GM19240 (cell line): Measurements from ENCODE around the gene BICC1.

Experiments used
- DNase-seq: peaks from one replicate; pipeline ENCODE4 v3.0.0; 2011; ENCODE audit warnings: low spot score; ENCODE audit not compliant: insufficient read length

BICC1 gene

DNA sequence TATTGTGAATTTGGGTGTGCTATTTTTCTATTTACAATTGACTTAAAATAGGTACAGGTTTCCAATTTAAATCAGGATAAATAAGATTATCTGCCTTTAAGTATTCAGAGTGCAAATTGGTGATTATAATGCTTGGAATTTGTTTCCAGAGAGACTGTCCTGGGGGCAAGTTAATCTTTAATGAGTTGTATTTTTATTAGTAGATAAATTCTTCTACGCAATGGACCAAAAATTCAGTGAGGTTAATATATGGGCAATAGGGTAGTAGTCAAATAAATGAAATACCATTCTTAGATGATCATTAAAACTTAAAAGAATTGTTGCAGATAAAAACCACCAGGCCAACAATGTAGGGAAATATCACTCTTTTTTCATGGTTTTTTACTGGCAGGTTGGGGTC is 3.4 kb downstream of the BICC1 start:
- DNase-seq = no peak

DNA sequence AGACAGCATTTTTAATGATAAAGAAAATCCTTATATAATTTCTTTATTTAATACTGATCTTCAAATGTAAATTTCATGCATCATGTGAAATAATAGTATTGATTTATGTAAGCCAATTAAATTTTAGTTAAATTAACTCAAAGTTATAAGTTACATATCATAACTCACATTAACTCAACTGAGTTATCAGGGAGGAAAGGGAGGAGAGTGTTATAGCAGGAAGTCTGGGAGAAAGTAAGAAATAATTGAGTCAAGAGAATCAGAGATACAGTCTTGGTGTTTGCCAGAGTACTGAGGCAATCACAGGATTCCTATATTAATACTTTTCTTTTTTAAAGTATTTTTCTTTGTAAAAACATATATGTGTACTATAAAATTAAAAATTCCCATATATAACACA is 4.0 kb downstream of the BICC1 start:
- DNase-seq = no peak

DNA sequence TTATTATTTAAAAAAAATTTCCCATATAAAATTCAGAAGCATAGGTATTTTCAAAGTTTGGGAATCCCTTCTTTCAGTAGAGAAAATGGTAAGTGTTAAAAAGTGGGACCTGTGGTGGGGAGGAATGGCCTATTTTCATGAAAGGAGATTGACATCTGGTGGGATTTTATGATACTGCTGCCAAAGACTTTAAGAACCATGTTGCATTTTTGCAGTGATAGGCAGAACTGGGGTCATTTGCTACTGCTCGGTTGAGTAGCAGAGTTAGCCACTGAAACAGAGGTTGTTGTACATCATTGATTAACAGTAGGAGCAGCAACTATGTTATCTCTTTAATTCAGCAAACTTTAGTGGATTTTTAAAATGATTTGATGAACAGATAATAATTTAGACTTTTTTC is 4.4 kb downstream of the BICC1 start:
- DNase-seq = no peak

DNA sequence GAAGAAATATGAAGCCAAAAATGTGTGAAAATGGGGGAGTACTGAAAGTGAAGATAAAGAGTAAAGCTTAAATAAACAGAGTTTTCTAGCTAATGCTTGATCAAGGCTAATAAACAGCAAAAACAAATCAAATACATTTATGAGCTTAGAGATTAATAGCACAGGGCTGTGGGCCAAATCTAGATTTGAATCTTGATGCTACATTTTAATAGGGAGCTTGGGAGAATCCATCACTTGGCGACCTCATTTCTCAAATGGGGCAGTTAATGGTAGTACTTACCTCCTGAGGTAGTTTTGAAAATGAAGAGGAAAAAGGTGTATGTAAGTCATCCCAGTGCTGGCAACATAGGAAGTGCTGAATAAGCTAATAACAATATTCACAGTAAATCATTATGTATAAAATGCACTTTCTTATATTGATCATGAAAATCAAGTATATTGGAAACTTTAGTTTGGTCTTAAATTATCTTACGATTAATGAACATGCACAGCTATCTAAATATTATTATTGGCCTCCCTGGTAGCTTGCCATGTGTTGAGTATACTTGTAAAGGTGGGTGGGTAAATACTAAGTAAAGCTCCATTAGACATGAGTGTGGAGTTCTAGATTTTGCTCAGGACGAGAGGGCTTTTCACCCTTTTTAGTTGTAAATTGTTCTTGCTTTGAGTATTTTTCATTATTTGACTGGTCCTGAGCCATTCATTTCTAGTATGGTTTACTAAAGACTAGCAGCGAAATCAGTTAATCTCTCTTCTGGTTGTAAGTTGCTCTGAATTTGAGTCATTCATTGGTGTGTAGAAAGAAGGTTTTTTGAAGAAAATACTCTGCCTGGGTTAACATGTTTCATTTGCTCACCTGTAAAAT is 5.1 kb downstream of the BICC1 start:
- no peak for DNase-seq

DNA sequence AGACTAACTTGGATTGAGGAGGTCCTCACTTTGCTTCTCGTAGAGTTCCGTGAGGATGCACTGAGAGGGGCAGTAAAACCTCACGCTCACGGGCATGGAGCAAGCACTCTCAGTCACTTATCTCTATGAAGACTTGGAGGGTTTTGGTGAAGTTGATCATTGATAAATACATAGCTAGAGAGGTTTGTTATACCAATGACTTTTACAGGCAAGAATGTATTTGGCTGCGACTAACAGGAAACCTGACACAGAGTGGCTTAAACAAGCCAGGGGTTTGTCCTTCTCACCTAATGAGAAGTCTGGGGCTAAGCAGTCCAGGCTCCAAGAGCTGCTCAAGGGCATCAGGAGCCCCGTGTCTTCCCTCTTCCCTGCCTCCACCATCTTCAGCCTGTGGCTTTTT is 6.1 kb downstream of the BICC1 start:
- no peak for DNase-seq

DNA sequence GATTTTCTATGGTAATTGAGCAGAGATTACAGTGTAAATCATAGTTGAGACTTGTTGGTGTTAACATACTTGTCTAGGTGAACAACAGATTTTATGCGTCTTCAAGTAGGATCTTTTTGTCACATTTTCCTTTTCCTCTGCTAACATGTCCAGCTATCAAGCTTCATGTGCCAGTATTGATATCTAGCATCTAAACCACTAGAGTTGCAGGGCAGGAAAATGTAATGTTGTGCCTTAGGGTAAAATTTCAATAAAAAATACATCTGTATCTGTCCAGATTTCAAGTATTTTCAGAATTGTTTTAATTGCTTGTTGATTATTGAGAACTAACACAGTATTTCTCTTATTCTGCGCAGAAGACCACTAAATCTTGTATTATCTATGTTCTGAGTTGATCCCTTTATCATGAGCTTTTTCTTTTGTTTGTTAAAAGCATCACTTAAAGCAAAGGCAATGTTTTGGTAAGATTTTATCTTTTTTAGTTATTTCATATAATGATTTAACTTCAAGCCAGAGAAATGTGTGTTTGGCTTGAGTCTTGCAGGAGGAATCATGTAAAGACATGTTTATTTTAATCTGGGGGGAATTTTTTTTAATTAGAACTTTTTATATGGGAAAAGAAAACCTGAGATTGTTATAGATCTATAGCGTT is 16.5 kb downstream of the BICC1 start:
- no peak for DNase-seq

DNA sequence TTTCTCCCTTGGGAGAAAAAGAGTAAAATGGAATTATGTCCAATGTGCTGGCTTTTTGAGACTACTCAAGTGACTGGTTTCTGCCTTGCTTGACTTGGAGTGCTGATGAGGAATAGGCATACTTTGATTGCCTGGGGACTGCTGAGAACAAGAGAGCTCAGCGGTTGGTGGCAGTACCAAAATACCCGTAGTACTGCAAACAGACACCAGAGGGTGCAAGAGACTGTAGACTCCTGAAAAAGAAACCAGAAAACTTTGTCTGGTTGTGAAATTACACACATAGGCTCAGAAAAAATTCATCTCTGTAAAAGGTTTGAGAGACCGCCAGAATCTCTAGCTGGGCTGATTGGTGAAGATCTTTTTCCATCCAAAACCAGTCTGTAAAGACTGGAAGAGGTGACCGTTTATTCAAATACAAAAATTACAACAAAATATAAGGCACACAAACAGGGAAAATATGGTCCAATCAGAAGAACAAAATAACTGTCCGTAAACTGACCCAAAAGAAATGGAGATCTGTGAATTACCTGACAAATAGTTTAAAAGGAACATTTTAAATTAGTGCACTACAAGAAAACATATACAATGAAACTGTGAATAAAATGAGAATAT is 18.5 kb downstream of the BICC1 start:
- DNase-seq = no peak

DNA sequence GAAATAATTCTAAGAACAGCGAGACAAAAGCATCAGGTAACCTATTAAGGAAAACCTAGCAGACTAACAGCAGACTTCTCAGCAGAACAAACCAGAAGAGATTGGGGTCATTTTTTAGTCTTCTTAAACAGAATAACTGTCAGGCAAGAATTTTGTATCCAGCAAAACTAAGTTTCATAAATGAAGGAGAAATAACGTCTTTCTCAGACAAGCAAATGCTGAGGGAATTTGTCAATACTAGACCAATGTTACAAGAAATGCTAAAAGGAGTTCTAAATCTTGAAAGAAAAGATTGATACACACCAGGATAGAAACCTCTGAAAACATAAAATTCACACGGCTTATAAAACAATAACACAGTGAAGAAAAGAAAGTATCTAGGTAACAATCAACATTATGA is 22.6 kb downstream of the BICC1 start:
- DNase-seq = no peak

DNA sequence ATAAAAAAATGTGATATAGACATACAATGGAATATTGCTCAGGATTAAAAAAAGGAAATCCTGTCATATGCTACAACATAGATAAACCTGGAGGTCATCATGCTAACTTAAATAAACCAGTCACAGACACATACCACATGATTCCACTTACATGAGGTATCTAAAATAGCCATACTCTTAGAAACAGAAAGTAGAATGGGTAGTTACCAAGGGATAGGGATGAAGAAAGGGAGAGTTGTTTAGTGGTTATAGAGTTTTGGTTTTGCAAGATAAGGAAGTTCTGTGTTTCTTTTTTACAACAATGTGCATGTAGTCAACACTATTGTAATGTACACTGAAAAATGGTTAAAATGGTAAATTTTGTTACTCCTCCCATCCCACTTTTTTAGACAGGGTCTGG is 30.5 kb downstream of the BICC1 start:
- no peak for DNase-seq

DNA sequence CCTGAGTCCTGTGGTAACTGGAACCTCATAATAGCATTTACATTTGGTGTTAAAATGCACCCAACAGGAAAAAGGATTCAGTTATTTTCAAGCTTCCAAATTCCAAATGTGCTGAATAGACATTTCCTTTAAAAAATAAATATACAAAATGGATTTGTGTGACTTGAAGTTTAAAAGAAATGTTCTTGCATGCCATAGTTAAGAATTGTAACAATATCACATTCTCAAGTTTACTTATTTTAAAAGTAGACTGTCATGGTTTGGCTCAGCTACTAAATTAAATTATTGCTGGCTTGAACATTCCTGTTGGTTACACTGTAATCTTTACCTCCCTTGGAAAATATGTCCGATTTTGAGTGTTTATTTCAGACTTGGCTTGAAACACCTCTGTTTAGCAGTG is 31.5 kb downstream of the BICC1 start:
- no peak for DNase-seq

DNA sequence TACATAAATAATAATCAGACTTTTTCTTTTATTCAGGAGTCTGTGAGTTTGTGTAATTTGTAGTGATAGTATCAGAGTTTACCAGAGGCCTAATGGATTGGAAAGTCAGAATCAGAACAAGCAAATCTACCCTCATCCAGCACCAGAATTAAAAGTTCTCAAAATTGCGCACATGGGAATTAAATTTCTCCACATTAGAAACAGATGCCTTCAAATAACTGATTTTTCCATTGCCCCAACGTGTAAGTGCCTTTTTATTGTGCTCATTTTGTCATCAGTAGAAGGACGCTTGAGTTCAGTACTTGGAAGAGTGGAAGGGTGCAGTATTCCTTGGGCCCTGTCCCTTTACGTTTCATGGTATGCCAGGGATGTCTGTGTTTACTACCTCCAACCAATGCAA is 32.8 kb downstream of the BICC1 start:
- DNase-seq = no peak

DNA sequence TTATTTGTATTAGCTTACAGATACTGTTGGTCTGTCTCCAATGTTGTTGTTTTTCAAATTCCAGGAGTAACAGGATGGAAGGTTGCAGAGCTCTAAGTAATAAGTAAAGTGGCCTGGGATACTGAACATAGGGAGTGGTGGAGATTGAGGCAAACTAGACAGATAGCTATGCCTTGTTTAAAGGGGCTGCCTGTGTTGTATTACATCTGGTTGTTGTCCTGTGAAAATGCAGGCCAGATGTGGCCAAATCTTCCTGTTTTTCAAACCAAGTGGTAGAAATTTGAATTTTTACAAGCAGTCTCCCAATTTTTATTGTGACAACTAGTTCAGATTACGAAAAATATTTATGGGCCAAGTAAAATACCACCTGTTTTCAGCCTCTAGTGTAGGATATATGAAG is 33.5 kb downstream of the BICC1 start:
- no peak for DNase-seq

DNA sequence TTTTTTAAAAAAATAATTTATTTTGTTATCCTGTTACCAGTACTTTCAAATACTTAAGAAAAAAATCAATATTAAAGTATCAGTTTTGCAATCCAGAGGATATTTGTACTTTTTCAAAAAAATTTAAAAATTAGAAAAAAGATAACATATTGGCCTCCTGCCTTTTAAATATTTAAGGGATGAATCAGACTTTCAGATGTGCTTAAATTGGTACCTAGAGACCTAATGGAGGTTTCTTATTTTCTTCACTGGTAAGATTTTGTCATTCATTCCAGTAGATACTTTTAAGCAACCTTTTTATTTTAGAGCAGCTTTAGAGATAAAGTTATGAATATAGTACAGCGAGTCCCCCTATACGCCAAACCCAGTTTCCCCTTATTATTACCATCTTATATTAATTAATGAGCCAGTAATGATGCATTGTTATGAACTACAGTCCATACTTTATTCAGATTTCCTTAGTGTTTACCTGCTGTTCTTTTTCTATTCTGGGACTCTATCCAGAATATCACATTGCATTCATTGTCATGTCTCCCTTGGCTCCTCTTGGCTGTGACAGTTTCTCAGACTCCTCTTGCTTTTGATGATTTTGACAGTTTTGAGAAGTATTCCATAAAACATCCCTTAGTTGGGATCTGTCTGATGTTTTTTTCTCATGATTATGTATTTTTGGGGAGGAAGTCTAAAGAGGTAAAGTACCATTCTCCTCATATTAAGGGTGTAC is 34.2 kb downstream of the BICC1 start:
- no peak for DNase-seq

DNA sequence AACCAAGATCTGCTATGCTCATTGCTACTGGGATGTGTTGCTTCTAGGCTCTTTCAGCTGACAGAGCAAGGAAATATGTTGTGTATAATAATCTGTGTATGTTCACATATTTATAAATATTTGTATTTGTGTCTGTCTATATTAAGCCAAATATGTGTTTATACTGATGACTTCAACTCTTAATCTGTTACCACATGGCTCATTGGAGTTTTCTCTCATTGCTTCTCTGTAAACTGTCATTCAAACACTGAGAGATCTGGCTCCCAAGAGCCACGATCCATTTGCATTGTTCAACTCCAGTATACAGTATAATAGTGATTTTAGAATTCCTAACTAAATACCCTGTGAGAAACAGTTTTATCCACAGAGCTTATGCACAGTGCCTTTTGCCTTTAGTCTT is 35.3 kb downstream of the BICC1 start:
- DNase-seq = no peak

DNA sequence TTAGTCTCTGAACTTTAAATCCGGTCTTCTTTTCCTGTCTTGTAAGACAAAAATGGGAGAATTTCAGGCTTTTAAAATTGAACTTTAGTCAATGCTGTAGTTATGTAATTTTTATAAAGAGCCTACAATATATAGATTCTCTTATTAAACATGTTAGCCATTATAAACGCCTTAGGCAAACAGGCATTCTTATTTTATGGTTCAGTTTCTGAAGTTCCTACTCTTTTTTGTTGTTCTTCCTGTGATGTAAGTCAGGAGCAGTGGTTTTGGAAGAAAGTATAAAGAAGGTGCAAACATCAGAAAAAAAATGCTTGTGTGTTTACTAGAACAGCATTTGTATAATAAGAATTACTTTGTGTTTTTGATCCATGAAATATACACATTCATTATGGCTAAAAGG is 41.6 kb downstream of the BICC1 start:
- no peak for DNase-seq

DNA sequence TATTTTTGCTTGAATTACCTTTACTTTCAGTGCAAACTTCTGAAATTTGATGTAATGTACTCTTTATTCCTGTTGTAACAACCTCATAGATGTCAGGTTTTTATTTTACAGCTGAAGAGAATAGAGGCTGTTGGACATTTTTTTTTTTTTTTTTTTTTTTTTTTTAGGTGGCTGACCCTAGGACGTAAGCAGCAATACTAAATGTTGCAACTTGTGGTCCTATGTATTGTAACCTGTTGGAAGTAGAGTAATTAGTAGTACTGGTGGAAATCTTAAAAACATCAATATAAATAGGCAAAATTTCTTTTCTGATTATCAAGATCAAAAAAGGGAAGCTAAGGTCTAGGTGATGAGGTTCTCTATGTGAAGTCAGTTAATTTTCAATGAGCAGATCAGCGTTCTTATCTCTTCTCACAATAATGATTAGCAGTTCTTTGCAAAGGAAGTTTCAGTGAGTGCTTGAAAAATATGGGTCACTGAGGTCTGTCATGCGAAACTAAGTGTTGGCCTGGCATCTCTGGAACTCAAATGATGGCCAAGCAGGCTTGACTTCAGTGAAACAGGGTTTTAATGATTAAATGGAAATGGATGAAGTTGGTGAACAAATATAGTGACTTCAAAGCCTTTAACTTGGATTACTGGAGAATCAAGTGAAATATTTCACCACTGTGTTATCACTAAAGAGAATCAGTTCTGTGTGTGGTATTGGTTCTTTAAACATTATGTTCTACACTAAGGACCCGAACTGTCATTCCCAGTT is 42.7 kb downstream of the BICC1 start:
- no peak for DNase-seq

DNA sequence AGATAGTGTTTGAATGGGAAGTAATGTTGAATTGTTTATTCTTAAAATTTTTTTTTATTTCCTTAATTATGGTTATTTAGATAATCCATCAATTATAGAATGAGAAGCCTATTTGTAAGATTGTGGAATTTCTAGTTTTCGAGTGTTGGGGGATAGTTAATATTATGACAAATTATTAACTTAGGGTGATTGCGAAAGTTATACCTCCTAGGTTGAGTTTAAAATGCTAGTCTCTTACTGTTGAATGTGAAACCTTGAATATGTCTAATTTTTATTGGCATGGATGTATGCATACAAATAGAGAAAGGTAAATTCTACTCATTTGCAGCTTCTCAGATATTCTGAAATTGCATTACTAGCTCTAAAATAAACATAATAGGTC is 43.2 kb downstream of the BICC1 start:
- DNase-seq = no peak

DNA sequence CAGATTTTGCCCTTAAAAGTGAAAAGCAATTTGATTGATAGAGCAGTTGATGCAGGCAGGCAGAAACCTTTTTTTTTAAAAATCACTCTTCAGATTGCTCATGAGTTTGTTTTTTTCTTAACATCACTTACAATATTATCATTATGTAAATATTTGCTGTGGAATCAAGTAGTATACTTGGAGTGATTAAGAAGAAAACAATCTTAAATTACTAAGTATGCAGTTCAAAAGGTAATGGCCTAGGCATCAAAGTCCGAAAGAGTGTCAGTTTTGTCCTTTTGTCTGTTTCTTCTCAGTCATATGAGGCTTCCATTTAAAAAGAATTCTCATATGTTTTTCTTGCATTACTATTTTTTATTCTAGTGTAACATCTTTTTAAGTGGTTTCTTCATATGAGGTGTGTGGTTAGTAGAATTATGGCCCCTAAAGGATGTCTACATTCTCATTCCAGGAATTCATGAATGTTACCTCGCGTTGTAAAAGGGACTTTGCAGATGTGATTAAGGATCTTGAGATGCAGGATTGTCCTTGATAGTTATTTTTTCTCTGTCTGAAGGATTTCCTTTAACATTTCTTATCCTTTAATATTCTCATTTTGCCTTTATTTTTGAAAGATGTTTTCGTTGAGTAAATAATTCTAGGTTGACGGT is 44.0 kb downstream of the BICC1 start:
- DNase-seq = no peak

DNA sequence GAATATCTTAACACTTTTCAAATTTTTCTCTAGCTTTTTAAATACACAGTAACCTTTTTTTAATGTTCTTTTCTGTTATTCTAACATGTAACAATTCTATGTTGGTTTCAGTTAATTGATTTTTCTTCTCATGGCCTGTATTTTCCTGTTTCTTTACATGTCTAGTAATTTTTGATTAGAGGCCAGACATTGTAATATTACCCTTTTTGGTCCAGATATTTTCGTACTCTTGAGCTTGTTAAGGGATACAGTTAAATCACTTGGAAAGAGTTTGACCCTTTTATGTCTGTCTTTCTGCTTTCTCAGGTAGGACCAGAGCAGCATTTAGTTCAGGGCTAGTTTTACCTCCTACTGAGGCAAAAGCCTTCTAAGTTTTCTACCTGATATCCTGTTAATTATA is 45.0 kb downstream of the BICC1 start:
- no peak for DNase-seq

DNA sequence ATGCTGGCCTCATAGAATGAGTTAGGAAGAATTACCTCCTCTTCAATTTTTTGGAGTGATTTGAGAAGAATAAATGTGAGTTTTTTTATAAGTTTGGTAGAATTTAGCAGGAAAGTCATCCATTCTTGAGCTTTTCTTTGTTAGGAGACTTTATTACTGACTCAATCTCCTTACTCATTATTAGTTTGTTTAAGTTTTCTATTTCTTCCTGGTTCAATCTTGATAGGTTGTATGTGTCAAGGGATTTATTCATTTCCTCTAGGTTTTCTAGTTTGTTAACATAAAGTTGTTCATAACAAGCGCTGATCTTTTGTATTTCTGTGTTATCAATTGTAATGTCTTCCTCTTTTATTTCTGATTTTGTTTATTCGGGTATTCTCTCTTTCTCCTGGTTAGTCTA is 47.4 kb downstream of the BICC1 start:
- no peak for DNase-seq

DNA sequence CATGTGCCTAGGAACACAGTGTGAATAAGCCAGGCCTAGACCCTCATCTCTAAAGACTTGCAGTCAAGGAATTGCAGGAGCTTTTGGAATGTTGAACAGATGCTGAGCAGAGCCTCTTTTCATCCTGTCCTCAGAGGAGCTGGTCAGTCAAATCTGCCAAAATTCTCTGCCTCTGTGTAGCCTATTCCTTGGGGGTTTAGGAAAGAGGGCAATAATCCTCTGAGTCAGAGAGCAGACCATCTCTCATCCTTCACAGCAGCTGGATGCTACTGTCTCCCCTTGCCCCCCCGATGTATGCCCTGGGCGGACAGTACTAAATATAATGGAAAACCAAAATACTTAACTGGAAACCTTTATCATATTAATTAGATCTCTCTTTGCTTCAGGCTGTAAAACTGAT is 52.6 kb downstream of the BICC1 start:
- no peak for DNase-seq
